Progenitor cell of endocrine pancreas (in vitro differentiated cells): ENCODE data around the gene GTF3C1. TPM values are rescaled to one million over a fixed set of nuclear protein-coding genes. Genes with fewer than 3 reads are reported as not detected.

ENCODE experiments used
- DNase-seq: peaks from one replicate; pipeline ENCODE4 v3.0.0; 2021; ENCODE audit warnings: low spot score; ENCODE audit not compliant: unreplicated experiment
- H3K27ac Mint-ChIP-seq: 2 replicates; pipeline ENCODE4 v1.8.0; 2021; ENCODE audit warnings: mild to moderate bottlenecking, moderate library complexity, mixed read lengths
- H3K27me3 Mint-ChIP-seq: 2 replicates; pipeline ENCODE4 v1.8.0; 2021; ENCODE audit warnings: mixed read lengths
- H3K36me3 Mint-ChIP-seq: 2 replicates; pipeline ENCODE4 v1.8.0; 2022; ENCODE audit warnings: mixed read lengths; ENCODE audit not compliant: insufficient read depth
- H3K4me1 Mint-ChIP-seq: 2 replicates; pipeline ENCODE4 v1.8.0; 2021; ENCODE audit warnings: low read depth, mixed read lengths
- H3K4me3 Mint-ChIP-seq: 2 replicates; pipeline ENCODE4 v1.8.0; 2021; ENCODE audit warnings: low read depth, mild to moderate bottlenecking, moderate library complexity, mixed read lengths
- H3K9me3 Mint-ChIP-seq: 2 replicates; pipeline ENCODE4 v1.8.0; 2021; ENCODE audit warnings: low read depth, mixed read lengths
- total RNA-seq: library from RNA; stranded (reverse); gene quantifications from 2 replicates; pipeline ENCODE4 v1.2.1, GENCODE V29; 2021
- TF ChIP-seq, protein P1 (sequence below): fragments of 200-600 bp; sonication (generic); IDR thresholded peaks from one replicate; pipeline ENCODE4 v1.5.0; 2021; ENCODE audit warnings: antibody characterized with exemption, mild to moderate bottlenecking; ENCODE audit not compliant: unreplicated experiment

Gene GTF3C1
- total RNA-seq, 1 donor from 2014 or later: 106 TPM

DNA sequence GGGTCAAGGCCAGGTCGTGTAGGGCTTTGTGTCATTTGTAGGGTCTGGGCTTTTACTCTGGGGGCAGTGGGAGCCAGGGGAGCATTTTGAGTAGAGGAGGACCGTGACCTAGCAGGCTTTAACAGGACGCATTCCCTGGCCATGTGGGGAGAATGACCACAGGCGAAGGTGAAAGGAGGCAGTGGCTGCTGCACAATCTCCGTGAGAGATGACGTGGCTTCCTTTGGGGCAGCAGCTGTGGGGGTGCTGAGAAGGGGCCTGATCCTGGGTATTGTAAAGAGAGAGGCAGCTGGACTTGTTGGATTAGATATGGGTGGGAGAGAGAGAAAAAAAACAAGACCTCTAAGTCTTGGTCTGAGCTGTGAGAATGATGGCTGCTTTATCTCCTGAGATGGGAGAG, 46.3 kb upstream of the GTF3C1 start:
- Mint-ChIP-seq H3K4me1 (peaks cover 17% of the 10 kb centered on the region), H3K27ac (peak overlapping the region; percentile 40), H3K4me3 (no peak overlapping the region), H3K9me3 (no peaks in the 10 kb centered on the region), H3K27me3 (no peaks in the 10 kb centered on the region), H3K36me3 (peaks cover 3% of the 10 kb centered on the region)
- no peak for DNase-seq
- TF ChIP-seq, protein P1, sequence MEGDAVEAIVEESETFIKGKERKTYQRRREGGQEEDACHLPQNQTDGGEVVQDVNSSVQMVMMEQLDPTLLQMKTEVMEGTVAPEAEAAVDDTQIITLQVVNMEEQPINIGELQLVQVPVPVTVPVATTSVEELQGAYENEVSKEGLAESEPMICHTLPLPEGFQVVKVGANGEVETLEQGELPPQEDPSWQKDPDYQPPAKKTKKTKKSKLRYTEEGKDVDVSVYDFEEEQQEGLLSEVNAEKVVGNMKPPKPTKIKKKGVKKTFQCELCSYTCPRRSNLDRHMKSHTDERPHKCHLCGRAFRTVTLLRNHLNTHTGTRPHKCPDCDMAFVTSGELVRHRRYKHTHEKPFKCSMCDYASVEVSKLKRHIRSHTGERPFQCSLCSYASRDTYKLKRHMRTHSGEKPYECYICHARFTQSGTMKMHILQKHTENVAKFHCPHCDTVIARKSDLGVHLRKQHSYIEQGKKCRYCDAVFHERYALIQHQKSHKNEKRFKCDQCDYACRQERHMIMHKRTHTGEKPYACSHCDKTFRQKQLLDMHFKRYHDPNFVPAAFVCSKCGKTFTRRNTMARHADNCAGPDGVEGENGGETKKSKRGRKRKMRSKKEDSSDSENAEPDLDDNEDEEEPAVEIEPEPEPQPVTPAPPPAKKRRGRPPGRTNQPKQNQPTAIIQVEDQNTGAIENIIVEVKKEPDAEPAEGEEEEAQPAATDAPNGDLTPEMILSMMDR: no peak

DNA sequence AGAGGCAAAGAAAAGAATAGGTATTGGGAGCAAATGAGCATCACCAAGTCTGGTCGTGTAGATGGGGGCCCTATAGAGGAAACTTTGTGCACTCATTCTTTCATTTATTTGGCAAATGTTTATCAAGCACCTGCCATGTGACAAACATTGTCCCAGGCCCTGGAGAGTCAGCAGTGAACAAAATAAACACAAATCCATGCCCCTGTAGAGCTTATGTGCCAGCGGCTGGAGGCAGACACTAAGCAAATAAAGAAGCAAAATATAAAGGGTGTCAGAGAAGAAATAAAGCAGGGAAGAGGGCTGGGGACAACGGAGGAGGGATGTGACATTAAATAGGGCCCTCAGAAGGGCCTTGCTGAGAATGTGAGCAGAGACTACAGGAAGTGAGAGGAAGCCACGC, 45.8 kb upstream of the GTF3C1 start:
- no peak for DNase-seq
- Mint-ChIP-seq H3K4me3 (no peak overlapping the region), H3K4me1 (peaks cover 17% of the 10 kb centered on the region), H3K9me3 (no peaks in the 10 kb centered on the region), H3K36me3 (peaks cover 3% of the 10 kb centered on the region), H3K27ac (peak overlapping the region; percentile 40), H3K27me3 (no peaks in the 10 kb centered on the region)
- TF ChIP-seq, protein P1: no peak

DNA sequence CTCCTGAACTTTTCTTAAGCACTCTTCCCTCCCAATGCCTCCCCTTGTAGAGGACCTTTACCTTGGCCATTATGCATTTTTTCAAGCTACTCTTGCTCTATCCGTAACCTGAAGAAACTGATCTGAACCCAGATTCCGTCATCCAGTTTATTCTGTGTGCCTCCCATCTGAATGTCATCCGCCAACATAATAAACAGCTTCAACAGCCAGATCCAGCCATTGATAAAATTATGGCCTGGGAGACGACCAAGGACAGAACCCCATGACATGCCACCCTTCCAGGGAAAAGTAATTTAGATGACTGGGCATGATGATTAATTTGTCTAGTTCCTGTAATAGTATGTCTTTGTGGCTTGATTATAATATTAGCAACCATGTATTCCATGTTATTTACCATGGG, 42.1 kb upstream of the GTF3C1 start:
- Mint-ChIP-seq H3K27me3 (no peaks in the 10 kb centered on the region), H3K4me1 (peaks cover 17% of the 10 kb centered on the region), H3K27ac (no peak overlapping the region), H3K4me3 (no peak overlapping the region), H3K9me3 (no peaks in the 10 kb centered on the region), H3K36me3 (peaks cover 5% of the 10 kb centered on the region)
- TF ChIP-seq, protein P1: no peak
- no peak for DNase-seq

DNA sequence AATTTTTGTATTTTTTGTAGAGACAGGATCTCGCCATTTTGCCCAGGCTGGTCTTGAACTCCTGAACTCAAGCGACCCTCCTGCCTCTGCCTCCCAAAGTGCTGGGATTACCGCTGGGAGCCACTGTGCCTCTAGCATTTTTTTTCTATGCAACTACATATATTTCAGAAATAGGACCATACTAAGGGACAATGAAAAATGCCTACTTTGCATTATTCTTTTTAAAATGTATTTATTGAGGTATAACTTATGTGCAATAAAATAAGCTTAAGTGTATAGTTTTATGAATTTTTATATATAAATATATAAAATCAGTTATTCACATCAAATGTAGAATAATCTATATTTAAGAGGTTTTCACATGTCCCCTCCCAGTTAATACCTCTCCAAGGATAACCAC, 38.3 kb upstream of the GTF3C1 start:
- peaks cover 20% of the 10 kb centered on the region for H3K36me3 Mint-ChIP-seq
- no peak overlapping the region for H3K27ac Mint-ChIP-seq
- no peaks in the 10 kb centered on the region for H3K27me3 Mint-ChIP-seq
- TF ChIP-seq, protein P1: no peak
- H3K9me3 Mint-ChIP-seq: no peaks in the 10 kb centered on the region
- H3K4me1 Mint-ChIP-seq: peaks cover 2% of the 10 kb centered on the region
- no peak overlapping the region for H3K4me3 Mint-ChIP-seq
- DNase-seq: no peak

DNA sequence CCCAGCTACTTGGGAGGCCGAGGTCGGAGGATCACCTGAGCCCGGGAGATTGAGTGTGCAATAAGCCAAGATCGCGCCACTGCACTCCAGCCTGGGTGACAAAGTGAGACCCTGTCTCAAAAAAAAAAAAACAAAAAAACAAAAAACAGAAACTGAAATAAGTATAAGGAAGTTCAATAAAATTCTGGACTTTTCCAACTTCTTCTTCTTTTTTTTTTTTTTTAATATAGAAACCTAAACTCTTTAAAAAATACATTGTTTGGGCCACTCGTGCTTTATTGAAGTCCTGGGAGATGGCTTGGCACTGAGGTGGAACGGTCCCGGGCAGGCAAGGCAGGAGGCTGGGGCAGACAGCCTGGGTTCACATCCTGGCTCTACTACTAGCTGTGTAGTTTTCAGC, 37.0 kb upstream of the GTF3C1 start:
- Mint-ChIP-seq H3K36me3 (peaks cover 27% of the 10 kb centered on the region), H3K4me1 (peaks cover 16% of the 10 kb centered on the region), H3K9me3 (no peaks in the 10 kb centered on the region), H3K27me3 (no peaks in the 10 kb centered on the region), H3K4me3 (no peak overlapping the region), H3K27ac (no peak overlapping the region)
- DNase-seq: no peak
- TF ChIP-seq, protein P1: no peak
